Neural progenitor cell (in vitro differentiated cells): Measurements from ENCODE around the gene EHD4. TPM values are rescaled to one million over a fixed set of nuclear protein-coding genes. Genes with fewer than 3 reads are reported as not detected.
A peak's percentile ranks its signal among the peaks of the same experiment; 100 is the strongest.

Experiments used
- DNase-seq: peaks from one replicate; pipeline ENCODE4 v3.0.0-alpha.2; 2016; ENCODE audit warnings: low spot score
- H2AFZ ChIP-seq: fragments of 200-600 bp; sonication (generic); replicated peaks from 2 replicates; pipeline ENCODE4 v1.6.1; 2016; ENCODE audit warnings: antibody characterized with exemption
- H3F3A ChIP-seq: fragments of 200-600 bp; sonication (generic); 2 replicates; pipeline ENCODE4 v1.6.1; 2016; ENCODE audit warnings: antibody characterized with exemption, low read depth
- H3K27ac ChIP-seq: fragments of 200-600 bp; sonication (generic); 2 replicates; pipeline ENCODE4 v1.5.1; 2016; ENCODE audit warnings: mild to moderate bottlenecking
- H3K27me3 ChIP-seq: fragments of 200-600 bp; sonication (generic); 2 replicates; pipeline ENCODE4 v1.6.1; 2016; ENCODE audit warnings: mild to moderate bottlenecking, moderate library complexity
- H3K36me3 ChIP-seq: fragments of 200-600 bp; sonication (generic); 2 replicates; pipeline ENCODE4 v1.5.1; 2016
- H3K4me1 ChIP-seq: fragments of 200-600 bp; sonication (generic); 2 replicates; pipeline ENCODE4 v1.6.1; 2016; ENCODE audit warnings: mixed run types
- H3K4me2 ChIP-seq: fragments of 200-600 bp; sonication (generic); 2 replicates; pipeline ENCODE4 v1.6.1; 2016
- H3K4me3 ChIP-seq: fragments of 200-600 bp; sonication (generic); 2 replicates; pipeline ENCODE4 v1.5.1; 2016
- H3K79me2 ChIP-seq: fragments of 200-600 bp; sonication (generic); 2 replicates; pipeline ENCODE4 v1.6.1; 2016; ENCODE audit warnings: low read depth
- H3K9ac ChIP-seq: fragments of 200-600 bp; sonication (generic); 2 replicates; pipeline ENCODE4 v1.6.1; 2016
- H3K9me3 ChIP-seq: fragments of 200-600 bp; sonication (generic); 2 replicates; pipeline ENCODE4 v1.5.1; 2016; ENCODE audit warnings: low read depth
- H4K20me1 ChIP-seq: fragments of 200-600 bp; sonication (generic); 2 replicates; pipeline ENCODE4 v1.6.1; 2016; ENCODE audit warnings: low read depth
- H3K27ac Mint-ChIP-seq: 3 replicates; pipeline ENCODE4 v1.8.0; 2021; ENCODE audit warnings: mixed read lengths
- H3K27me3 Mint-ChIP-seq: 2 replicates; pipeline ENCODE4 v1.8.0; 2022; ENCODE audit warnings: low read depth, mild to moderate bottlenecking, inconsistent platforms, moderate library complexity, mixed read lengths; ENCODE audit not compliant: insufficient read depth
- H3K36me3 Mint-ChIP-seq: 3 replicates; pipeline ENCODE4 v1.8.0; 2021; ENCODE audit warnings: mixed read lengths
- H3K4me1 Mint-ChIP-seq: 3 replicates; pipeline ENCODE4 v1.8.0; 2021; ENCODE audit warnings: mixed read lengths
- H3K4me3 Mint-ChIP-seq: 3 replicates; pipeline ENCODE4 v1.8.0; 2021; ENCODE audit warnings: mild to moderate bottlenecking, moderate library complexity, mixed read lengths
- H3K9me3 Mint-ChIP-seq: 3 replicates; pipeline ENCODE4 v1.8.0; 2020; ENCODE audit warnings: mixed read lengths
- CTCF ChIP-seq: fragments of 200-600 bp; sonication (generic); IDR thresholded peaks from 2 replicates; pipeline ENCODE4 v1.5.1; 2017; ENCODE audit warnings: antibody characterized with exemption, mild to moderate bottlenecking
- EZH2 ChIP-seq: fragments of 200-600 bp; sonication (generic); IDR thresholded peaks from 2 replicates; pipeline ENCODE4 v1.6.1; 2017; ENCODE audit warnings: antibody characterized with exemption, mild to moderate bottlenecking, moderate library complexity
- EZH2phosphoT487 ChIP-seq: fragments of 200-600 bp; sonication (generic); IDR thresholded peaks from 2 replicates; pipeline ENCODE4 v1.6.1; 2017; ENCODE audit warnings: antibody characterized with exemption
- total RNA-seq: library from RNA; depleted of rRNA; stranded (reverse); fragments of >200 nt; gene quantifications from 2 replicates; pipeline ENCODE4 v1.2.3, GENCODE V29; 2015; ENCODE audit warnings: low replicate concordance

The EHD4 gene
- total RNA-seq, 1 donor from 2014 or later, result 6.9 TPM

GRCh38 chr15:41890050-41890690 is 82.2 kb downstream of the EHD4 start:
- H4K20me1 ChIP-seq, result no peaks in the 10 kb centered on the region
- no peaks in the 10 kb centered on the region for H3K9me3 ChIP-seq
- no peaks in the 10 kb centered on the region for H3K36me3 ChIP-seq
- Mint-ChIP-seq H3K27me3 (peaks cover 6% of the 10 kb centered on the region), H3K36me3 (no peaks in the 10 kb centered on the region), H3K9me3 (no peaks in the 10 kb centered on the region), H3K4me1 (peaks cover 20% of the 10 kb centered on the region), H3K4me3 (no peak overlapping the region), H3K27ac (no peak overlapping the region)
- peaks cover 26% of the 10 kb centered on the region for H3K4me1 ChIP-seq
- no peak overlapping the region for H3K4me2 ChIP-seq
- H3K27me3 ChIP-seq, result no peaks in the 10 kb centered on the region
- H3K27ac ChIP-seq, result no peak overlapping the region
- no peak overlapping the region for H3K9ac ChIP-seq
- TF ChIP-seq EZH2 (no peak), EZH2phosphoT487 (no peak), CTCF (no peak)
- no peak overlapping the region for H3K4me3 ChIP-seq
- peaks cover 12% of the 10 kb centered on the region for H3F3A ChIP-seq
- H2AFZ ChIP-seq, result no peak overlapping the region
- H3K79me2 ChIP-seq, result no peaks in the 10 kb centered on the region
- no peak for DNase-seq

GRCh38 chr15:41888662-41889253 is 83.6 kb downstream of the EHD4 start:
- H3K9ac ChIP-seq, result no peak overlapping the region
- H3K36me3 ChIP-seq, result no peaks in the 10 kb centered on the region
- DNase-seq, result no peak
- Mint-ChIP-seq H3K4me1 (peaks cover 18% of the 10 kb centered on the region), H3K27ac (peak overlapping the region; percentile 29), H3K27me3 (peaks cover 4% of the 10 kb centered on the region), H3K9me3 (no peaks in the 10 kb centered on the region), H3K36me3 (no peaks in the 10 kb centered on the region), H3K4me3 (no peak overlapping the region)
- H3K79me2 ChIP-seq, result no peaks in the 10 kb centered on the region
- H3K9me3 ChIP-seq, result no peaks in the 10 kb centered on the region
- peaks cover 10% of the 10 kb centered on the region for H3K27me3 ChIP-seq
- H4K20me1 ChIP-seq, result no peaks in the 10 kb centered on the region
- H3K27ac ChIP-seq, result no peak overlapping the region
- no peak for TF ChIP-seq CTCF
- no peak for TF ChIP-seq EZH2phosphoT487
- no peak for TF ChIP-seq EZH2
- no peak overlapping the region for H3K4me2 ChIP-seq
- no peak overlapping the region for H3K4me3 ChIP-seq
- peaks cover 12% of the 10 kb centered on the region for H3F3A ChIP-seq
- peaks cover 26% of the 10 kb centered on the region for H3K4me1 ChIP-seq
- H2AFZ ChIP-seq, result no peak overlapping the region

- no peaks in the 10 kb centered on the region for H3K79me2 ChIP-seq
- H3K27ac ChIP-seq, result no peak overlapping the region
- peaks cover 12% of the 10 kb centered on the region for H3F3A ChIP-seq
- no peak overlapping the region for H3K4me2 ChIP-seq
- no peaks in the 10 kb centered on the region for H3K36me3 ChIP-seq
- DNase-seq, result no peak
- no peak for TF ChIP-seq EZH2phosphoT487
- no peak for TF ChIP-seq CTCF
- no peak for TF ChIP-seq EZH2
- peaks cover 18% of the 10 kb centered on the region for H3K27me3 ChIP-seq
- no peaks in the 10 kb centered on the region for H4K20me1 ChIP-seq
- Mint-ChIP-seq H3K27me3 (peaks cover 8% of the 10 kb centered on the region), H3K4me3 (no peak overlapping the region), H3K27ac (no peak overlapping the region), H3K9me3 (no peaks in the 10 kb centered on the region), H3K4me1 (peaks cover 20% of the 10 kb centered on the region), H3K36me3 (no peaks in the 10 kb centered on the region)
- peaks cover 26% of the 10 kb centered on the region for H3K4me1 ChIP-seq
- no peak overlapping the region for H3K9ac ChIP-seq
- no peak overlapping the region for H3K4me3 ChIP-seq
- no peak overlapping the region for H2AFZ ChIP-seq
- H3K9me3 ChIP-seq, result no peaks in the 10 kb centered on the region
These were observed 84.5 kb downstream of the EHD4 start for GRCh38 chr15:41887893-41888292.
